ENCODE data around the gene POLR2L. TPM values are rescaled to one million over a fixed set of nuclear protein-coding genes. Genes with fewer than 3 reads are reported as not detected.

The POLR2L gene
- total RNA-seq, 4 donors from 2014 or later, result 66.0 to 94.6 (median 81.2) TPM

- Histone ChIP-seq H3K36me3 (no peaks in the 10 kb centered on the region), H3K4me1 (peaks cover 0 to under 1% of the 10 kb centered on the region in 2 donors), H3K9me3 (no peaks in the 10 kb centered on the region), H3K27ac (no peak within 1 kb of the TSS), H3K27me3 (peaks cover 39 to 51% (median 49%) of the 10 kb centered on the region in 3 donors), H3K4me3 (no peak within 1 kb of the TSS)
- DNase-seq (no peak), ATAC-seq (no peak)
- TF ChIP-seq CTCF (IDR thresholded peaks at IDR 0.05 in 4 of 5, conservative IDR thresholded peaks at IDR 0.05 in 1 of 5) (no peak), POLR2A (IDR thresholded peaks at IDR 0.05) (no peak)
- in situ Hi-C loops (cut with MboI; ENCODE audit: low sequenced_read_pairs in 4 of 4) (no loop called here), intact Hi-C loops (cut with DNase I; ENCODE audit: low total_unique reads) (no loop called here)
These were observed 52.4 kb downstream of the POLR2L start, which contains the start of gene CEND1 for GRCh38 chr11:789943-790342. Gene CEND1, minus strand, starts transcription at chr11:790090. Its CDS starts 1,514 bp downstream, at chr11:788576.

Other genes with a start within 250 kb of the POLR2L start
- 10 to 100 TPM; 15.5 to 37.1 (median 26.3) TPM for gene IRF7, start 226.6 kb downstream of the POLR2L start, total RNA-seq
- 1 to 10 TPM in 1 of 4 donors, under 1 TPM in 1, not detected in 2; 0.95 to 1.8 TPM for gene CDHR5, start 217.6 kb downstream of the POLR2L start, total RNA-seq
- gene SCT, start 215.3 kb downstream of the POLR2L start, total RNA-seq, result not detected
- gene DRD4, start 205.3 kb downstream of the POLR2L start, total RNA-seq, result not detected
- gene DEAF1, start 147.3 kb downstream of the POLR2L start, total RNA-seq, result 10 to 100 TPM; 14.8 to 42.4 (median 25.2) TPM
- gene TMEM80, start 146.7 kb downstream of the POLR2L start, total RNA-seq, result 10 to 100 TPM in 3 of 4 donors, 1 to 10 TPM in 1; 3.2 to 22.3 (median 14.3) TPM
- gene EPS8L2, start 136.3 kb downstream of the POLR2L start, total RNA-seq, result 1 to 10 TPM in 3 of 4 donors, under 1 TPM in 1; 0.42 to 3.3 (median 1.8) TPM
- 100 to 1,000 TPM in 3 of 4 donors, 10 to 100 TPM in 1; 98.6 to 167 (median 153) TPM for gene TALDO1, start 95.1 kb downstream of the POLR2L start, total RNA-seq
- 10 to 100 TPM in 2 of 4 donors, 1 to 10 TPM in 2; 3.5 to 10.6 (median 9.4) TPM for gene GATD1, start 65.0 kb downstream of the POLR2L start, total RNA-seq
- under 1 TPM in 1 of 4 donors, not detected in 3; 0.20 TPM for gene CEND1, start 52.4 kb downstream of the POLR2L start, total RNA-seq
- 1 to 10 TPM in 2 of 4 donors, under 1 TPM in 1, not detected in 1; 0.80 to 1.5 (median 1.0) TPM for gene SLC25A22, start 44.2 kb downstream of the POLR2L start, total RNA-seq
- 10 to 100 TPM in 2 of 4 donors, 1 to 10 TPM in 2; 6.3 to 35.7 (median 10.2) TPM for gene PIDD1, start 37.3 kb downstream of the POLR2L start, total RNA-seq
- 100 to 1,000 TPM; 314 to 600 (median 440) TPM for gene RPLP2, start 32.6 kb downstream of the POLR2L start, total RNA-seq
- gene PNPLA2, start 23.6 kb downstream of the POLR2L start, total RNA-seq, result 10 to 100 TPM; 58.9 to 93.3 (median 91.7) TPM
- gene CRACR2B, start 14.6 kb downstream of the POLR2L start, total RNA-seq, result 1 to 10 TPM; 3.3 to 4.5 (median 4.0) TPM
- 100 to 1,000 TPM in 3 of 4 donors, 10 to 100 TPM in 1; 77.0 to 206 (median 169) TPM for gene CD151, start 9.6 kb downstream of the POLR2L start, total RNA-seq
- gene TSPAN4, start 323 bp upstream of the POLR2L start, total RNA-seq, result 10 to 100 TPM; 14.4 to 34.8 (median 21.5) TPM
- 10 to 100 TPM; 23.3 to 43.2 (median 33.1) TPM for gene CHID1, start 68.3 kb upstream of the POLR2L start, total RNA-seq
- 10 to 100 TPM; 21.2 to 26.1 (median 25.7) TPM for gene AP2A2, start 83.3 kb upstream of the POLR2L start, total RNA-seq
- gene MUC6, start 194.2 kb upstream of the POLR2L start, total RNA-seq, result not detected
- gene MUC2, start 232.3 kb upstream of the POLR2L start, total RNA-seq, result under 1 TPM in 1 of 4 donors, not detected in 3; 0.90 TPM